Measurements from ENCODE around the gene FHAD1.

Gene FHAD1

DNA sequence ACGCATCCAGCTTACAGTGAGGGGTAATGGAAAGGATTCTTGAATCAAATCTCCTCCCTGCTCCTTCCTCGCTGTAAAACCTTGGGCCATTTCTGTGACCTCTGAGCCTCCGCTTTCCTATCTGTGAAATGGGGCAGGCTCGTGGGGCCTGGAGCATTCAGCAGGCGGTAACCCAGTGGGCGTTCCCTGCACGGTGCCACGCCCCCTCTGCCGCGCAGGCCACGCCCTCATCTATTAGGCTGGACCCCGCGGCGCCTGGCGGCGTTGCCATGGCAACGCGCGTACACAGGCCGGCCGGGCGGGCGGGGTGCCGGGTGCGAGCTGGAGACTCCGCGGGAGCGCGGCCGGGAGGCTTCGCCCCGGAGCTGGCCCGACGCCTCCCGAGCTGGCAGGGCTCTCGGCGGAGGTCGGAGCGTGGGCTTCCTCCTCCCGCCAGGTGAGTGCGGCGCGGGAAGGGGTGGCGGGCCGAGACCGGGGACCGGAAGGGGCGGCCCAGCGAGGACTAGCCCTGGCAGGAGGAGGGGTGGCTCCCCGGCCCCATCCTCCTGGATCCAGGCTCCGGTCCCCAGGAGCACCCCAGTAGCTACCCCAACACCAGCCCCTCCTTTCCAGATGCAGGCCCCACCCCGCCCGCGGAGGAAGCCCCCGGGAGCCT, at the start of gene FHAD1:
FHAD1 (plus strand) TSS at position 264 of the 655 bp plus-strand sequence. CDS start 4,562 bp downstream, outside the sequence.
- no peak for DNase-seq (ENCODE audit: low read depth, low spot score)

DNA sequence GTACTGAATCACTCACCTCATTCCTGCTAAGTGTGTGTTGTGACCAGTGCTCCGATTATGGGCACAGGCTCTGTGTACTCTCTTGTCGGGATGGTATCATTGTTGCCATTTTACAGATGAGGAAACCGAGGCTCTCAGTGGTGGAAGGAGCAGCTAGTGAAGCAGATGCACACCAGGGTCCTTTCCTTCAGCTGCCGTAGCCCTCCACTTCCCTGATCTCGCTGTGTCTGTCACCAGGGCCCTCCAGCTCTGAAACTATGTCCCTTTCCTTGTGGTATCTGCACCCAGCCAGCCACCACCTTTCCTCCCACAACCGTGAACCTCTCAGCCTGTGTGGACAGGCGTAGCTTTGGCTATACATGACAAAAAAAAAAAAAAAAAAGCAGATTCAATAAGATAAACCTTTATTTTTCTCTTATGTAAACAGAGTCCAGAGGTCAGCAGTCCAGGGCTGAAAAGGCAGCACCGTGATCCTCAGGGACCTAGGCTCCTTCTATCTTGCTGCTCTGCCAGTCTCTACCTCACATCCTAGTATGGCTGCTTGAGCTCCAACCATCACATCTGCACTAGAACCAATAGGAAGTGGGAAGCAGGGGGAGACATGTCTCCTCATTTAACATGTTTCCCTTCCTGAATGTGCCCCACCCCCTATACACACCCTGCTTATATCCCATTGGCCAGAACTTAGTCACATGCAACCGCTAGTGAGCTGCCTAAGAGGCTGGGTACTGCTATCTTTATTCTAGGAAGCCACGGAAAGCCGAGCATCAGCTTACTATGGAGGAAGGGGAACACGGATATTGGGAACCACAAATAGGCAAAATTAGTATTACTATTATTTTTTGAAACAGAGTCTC, 49.2 kb upstream of the FHAD1 start:
- no peak for DNase-seq (ENCODE audit: low read depth, low spot score)

DNA sequence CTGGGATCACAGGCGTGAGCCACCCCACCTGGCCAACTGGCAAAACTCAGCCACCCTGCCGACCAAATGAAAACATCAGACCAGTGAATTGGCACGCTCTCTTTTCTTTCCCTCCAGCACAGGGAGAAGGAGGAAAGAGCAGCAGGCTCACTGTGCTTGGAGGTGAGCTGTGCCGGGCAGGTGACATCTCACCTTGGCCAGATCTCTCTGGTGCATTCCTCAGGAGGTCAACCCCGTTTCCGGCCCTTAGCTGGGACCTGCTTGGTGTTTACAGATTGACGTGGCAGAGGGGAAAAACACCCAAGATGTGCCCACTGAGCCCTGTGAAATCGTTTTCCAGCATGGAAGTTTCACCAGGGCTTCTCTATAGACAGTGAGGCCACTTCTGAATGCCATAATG, 48.3 kb upstream of the FHAD1 start:
- DNase-seq (ENCODE audit: low read depth, low spot score), result no peak

DNA sequence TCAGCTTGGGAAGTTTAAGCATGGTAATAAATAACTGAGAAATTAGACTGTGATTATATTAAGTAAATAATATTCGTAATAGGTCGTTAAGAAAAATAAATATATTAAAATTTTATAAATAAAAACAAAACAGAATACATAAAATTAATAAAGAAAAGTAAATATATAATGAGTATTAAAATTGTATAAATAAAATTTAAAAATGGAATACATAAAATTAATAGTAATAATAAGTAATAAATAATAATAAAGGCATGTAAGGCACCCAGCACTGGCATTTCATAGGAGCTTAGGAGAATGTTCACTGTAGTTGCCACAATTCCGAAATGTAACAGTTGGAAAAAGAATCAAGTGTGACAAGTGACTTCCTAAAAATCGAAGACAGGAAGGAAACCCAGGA, 45.8 kb upstream of the FHAD1 start:
- DNase-seq (ENCODE audit: low read depth, low spot score), result no peak

DNA sequence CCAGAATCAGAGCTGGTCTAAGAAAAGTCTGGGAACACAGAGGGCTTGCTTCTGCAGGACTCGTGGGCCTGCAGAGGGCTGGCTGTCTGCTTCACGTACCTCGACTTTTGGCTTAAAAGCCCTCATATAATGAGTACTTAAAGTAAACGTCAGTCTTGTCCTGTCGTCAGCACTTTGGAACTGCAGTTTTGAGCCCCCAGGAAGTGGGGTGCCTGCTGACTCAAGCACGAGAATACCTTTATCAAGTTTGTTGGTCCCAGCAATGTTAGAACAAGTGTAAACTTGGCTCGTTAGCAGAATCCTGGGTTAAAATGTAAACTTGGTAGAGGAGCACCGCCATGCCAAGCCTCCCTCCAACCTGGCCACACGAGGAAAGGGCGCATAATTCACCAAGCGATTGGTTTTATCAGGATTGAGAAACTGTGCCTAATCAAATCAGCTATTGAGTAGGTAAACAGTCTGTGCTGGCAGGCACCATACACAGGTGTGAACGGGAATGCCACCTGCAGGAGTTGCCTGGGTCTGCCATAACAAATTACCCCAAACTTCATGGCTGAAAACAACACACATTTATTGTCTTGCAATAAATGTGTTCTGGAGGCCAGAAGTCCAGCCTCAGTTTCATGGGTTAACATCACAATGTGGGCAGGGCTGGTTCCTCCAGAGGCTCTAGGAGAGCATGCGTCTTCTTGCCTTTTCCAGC, 45.0 kb upstream of the FHAD1 start:
- DNase-seq (ENCODE audit: low read depth, low spot score), result no peak

DNA sequence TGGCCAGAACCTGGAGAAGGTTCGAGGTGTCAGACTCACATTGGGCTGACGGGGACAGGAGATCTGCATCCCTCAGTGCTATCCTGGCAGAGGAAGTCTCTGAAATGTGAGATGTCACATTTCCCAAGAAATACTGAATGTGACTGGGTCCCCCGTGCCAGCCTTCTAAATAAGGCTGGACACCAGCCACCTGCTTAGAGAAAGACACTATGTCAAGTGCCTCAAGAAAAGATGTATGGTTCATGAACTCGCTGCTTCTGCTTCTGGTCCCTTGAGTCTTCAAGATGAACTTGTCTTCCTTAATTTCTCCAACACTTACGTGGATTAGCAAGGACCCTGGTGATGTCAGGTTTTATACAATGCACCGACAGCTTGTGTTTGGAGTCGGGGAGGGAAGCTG, 42.1 kb upstream of the FHAD1 start:
- no peak for DNase-seq (ENCODE audit: low read depth, low spot score)

DNA sequence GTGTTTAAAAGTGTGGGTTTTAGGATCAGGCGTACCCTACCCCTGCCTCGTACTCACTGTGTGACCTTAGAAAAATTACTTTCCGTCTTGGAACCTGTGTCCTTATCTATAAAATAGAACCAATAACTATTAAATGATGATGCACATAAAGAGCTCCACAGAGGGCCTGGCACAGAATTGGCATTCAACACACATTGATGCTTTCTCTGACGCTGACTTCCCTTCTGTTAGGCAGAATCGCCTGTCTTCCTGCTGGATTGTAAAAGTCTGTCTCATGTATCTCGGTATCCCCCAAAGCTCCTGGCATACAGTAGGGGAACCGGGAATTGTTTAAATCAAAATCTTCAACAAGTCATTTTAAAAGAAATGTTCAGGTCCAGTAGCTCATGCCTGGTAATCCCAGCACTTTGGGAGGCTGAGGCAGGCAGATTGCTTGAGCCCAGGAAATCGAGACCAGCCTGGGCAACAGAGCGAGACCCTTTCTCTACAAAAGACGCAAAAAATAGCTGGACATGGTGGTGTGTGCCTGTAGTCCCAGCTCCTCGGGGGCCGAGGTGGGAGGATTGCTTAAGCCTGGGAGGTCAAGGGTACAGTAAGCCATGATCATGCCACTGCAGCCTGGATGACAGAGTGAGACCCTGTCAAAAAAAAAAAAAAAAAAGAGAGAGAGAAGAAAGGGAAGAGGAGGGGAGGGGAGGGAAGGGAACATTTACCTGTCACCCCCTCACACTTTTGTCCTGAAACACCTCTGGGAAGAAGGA, 41.3 kb upstream of the FHAD1 start:
- no peak for DNase-seq (ENCODE audit: low read depth, low spot score)

DNA sequence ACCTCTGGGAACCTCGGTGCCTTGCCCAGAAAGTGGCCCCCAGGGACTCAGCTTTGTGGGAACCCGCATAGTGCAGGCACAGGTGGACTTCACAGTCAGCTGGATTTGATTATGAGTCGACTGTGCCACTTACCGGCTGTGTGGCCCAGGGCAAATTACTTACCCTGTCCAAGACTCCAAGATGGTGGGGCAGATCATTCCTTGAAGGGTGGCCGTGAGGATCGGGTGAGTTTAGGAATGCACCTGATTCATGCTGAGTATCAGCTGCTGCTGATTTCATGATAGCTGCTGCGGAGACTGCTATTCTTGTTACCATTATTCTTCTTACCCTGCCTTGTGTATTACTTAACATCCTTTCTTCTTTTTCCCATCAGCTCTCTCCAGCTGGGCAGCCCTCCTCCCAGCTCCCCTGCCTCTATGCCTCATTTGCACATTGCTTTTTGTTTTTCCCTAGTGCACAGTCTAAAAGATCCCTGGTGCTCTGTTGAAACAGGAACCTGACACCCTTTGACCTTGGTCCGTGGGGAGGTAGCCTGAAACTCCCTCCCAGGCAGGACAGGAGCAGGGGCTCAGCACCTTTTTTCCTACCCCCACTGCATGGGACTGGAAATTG, 40.5 kb upstream of the FHAD1 start:
- no peak for DNase-seq (ENCODE audit: low read depth, low spot score)

DNA sequence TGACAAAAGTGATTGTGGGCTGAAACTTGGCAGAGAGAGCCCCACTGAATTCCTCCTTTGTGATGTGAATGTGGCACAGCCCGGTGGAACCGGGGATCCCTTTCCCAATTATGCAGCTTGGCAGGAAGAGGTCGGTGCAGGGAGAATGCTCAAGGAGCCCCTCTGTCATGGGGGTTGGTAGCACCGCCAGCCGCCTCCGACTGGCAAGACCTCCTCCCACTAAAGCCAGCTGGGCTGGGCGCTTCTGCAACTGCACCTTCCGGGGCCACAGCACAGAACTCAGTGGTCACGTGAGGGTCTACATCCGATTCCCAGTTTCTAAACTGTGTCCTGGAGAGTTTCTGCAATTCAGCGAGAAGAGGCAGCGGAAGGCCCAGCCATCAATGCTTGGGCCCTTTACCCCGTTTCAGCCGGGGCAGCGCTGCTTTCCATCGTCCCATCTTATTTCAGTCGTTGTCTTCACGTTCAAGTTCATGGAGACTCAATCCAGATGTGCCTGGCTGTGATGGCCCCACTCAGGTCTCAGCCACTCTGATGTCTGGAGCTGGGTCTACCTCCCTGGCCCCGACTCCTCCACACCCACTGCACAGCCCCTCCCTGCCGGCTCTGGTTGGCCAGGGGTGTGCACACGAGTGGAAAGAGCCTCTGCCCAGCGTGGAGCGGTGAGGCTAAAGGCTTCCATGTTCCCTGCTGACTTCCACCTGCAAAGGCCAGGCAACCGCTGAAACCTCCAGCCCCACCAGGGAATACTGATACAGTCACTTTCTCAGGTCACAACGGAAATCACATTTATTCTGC, 39.8 kb upstream of the FHAD1 start:
- DNase-seq (ENCODE audit: low read depth, low spot score), result no peak

DNA sequence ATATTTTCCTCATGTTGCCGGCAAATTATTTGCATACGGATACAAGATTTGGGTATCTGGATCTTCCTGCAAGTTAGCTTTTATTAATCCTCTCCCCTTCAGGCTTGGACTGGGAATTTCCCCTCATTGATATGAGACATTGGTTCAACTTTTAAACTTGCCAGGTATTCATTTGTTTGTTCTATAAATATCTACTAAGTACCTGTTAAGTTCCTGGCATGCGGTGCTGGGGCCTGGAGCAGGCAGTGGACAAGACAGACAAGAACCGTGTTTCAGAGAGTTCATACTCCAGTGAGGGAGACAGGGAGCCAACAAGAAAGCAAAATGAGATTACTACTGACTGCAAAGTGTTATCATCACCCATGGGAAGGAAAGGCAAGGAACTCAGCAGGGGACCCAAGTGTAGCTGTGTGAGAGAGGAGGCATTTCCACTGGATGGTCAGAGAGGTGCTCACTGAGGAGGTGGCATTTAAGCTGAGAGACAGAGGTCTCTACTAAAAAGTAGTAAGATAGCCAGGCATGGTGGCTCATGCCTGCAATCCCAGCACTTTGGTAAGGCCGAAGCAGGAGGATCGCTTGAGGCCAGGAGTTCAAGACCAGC, 39.1 kb upstream of the FHAD1 start:
- no peak for DNase-seq (ENCODE audit: low read depth, low spot score)

DNA sequence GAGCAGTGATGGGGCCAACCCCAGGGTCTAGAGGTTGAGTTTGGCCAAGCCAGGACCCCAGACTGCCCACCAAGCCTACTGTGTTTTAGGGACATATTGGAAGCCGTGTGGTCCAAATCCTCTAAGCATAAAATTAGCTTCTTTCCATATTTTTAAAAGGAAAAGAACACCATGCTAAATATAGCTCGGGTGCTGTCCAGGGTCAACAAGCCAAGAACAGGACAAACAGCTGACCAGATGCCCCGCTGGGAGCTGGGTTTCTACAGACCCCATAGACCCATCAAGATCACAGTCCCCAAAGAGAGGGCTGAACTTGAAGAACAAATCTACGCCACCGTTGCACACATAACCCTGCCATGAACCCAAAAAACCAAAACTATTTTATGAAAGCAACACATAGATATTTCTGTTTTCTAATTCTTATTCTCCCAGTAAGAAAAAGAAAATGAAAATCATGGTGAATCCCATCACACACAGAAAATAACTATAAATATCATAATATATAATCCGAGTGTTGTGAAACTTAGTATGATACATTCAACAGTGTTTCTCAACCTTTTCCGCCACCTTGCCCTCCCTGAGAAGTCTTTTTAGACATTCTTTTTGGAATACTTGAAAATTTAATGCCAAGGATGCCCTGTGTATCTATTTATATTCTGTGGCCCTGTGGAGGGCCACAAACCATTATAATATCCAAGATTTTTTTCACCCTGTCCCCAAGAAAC, 36.2 kb upstream of the FHAD1 start:
- no peak for DNase-seq (ENCODE audit: low read depth, low spot score)

DNA sequence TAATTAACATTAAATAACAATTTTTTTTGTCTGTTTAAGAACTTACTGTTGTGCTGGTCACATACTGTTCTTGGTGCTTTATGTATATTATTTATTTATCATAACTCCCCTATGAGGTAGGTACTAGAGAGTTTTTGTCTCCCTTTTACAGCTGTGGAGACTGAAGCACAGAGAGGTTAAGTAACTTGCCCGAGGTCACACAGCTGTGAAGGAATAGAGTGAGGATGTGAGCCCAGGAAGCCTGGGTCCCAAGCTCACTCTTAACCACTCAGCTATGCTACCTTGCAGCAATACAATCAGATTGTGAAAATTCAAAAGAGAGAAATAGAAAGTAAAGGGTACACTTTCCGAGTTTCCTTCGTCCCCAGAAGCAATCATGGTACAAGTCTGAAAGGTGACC, 35.6 kb upstream of the FHAD1 start:
- no peak for DNase-seq (ENCODE audit: low read depth, low spot score)

DNA sequence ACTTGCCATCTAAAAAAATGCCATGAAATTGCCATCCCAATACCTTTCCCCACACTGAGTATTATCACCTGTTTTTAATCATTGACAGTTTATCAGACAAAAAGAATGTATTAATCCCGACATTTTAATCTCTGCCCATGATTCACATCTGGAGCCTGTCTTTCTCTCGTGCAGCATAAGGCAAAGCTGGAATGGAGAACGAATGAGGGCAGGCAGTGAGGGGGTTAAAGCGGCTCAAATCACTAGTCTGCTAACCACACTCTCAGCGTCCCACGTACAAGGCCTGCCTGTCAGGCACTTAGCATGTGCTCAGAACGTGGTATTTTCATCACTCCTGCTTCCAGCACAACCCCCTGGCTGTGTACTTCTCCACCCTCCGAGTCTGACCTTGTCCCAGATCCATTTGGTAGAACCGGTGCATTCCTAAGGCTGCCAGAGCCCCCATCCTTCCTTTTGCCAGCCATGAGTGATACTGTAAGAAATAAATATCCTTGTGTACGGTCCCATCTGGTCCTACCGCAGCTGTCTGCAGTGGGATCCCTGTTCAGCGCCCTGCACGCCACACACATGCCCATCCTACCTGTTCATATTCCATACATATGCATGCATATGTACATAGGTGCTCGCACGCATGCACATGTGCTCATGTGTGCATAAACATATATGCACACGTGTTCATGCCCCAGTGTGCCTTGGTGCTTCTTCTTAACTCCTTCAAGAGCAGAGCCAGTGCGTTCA, 34.6 kb upstream of the FHAD1 start:
- DNase-seq (ENCODE audit: low read depth, low spot score), result no peak

DNA sequence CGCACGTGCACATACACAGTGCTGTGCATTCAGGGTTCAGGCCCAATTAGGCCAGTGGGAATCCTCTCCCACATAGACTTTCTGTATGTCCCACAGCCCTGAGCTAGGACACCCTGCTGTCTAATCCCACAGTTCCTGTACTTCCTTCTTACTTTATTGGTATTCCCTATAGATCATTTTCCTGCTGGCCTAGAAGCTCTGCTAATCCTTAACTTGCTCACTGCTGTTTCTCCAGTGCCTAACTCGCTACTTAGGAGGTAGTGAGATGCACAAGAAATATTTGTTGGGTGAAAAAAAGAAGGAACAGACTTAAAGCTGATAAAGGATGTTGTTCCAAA, 34.1 kb upstream of the FHAD1 start:
- DNase-seq (ENCODE audit: low read depth, low spot score), result no peak

DNA sequence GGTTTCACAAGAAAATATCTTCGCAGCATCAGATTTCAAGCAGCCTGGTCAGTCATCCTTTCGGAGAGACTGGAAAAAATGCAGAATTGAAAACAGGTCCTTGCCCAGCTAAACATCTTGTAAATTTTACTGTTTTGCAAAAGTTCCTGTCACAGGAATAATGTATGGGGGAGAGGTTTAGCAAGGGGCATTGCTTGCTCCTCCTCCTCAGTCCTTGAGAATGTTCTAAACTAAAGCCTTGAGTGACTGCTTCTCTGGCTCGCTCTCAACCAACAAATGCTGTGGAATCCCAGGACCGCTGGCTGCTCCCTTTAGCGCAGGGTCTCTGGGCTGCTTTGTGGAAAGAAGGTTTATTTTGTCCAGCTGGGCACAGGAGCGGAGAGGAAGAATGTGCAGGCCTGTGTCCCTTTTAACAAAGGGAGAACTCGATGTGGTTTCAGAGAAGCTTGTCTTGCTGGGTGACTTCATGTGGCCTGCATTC, 33.6 kb upstream of the FHAD1 start:
- no peak for DNase-seq (ENCODE audit: low read depth, low spot score)

DNA sequence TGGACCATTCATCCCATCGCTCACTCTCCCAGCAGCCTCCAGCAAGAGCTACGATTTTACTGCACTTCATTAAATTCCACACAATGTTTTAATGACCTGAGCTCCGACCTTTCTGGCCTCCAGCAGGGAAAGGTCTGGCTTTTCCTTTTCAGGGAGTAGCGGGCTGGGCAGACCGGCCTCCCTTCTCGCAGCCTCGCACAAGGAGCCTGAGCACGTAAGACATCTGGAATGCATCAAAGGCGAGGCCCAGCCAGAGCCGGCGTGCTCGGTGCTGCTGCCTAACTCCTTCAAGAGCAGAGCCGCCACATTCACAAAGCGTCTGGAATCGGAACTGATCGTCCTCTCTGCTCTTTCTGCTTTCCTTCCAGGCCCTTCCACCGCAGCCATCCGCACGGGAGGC, 32.5 kb upstream of the FHAD1 start:
- no peak for DNase-seq (ENCODE audit: low read depth, low spot score)

DNA sequence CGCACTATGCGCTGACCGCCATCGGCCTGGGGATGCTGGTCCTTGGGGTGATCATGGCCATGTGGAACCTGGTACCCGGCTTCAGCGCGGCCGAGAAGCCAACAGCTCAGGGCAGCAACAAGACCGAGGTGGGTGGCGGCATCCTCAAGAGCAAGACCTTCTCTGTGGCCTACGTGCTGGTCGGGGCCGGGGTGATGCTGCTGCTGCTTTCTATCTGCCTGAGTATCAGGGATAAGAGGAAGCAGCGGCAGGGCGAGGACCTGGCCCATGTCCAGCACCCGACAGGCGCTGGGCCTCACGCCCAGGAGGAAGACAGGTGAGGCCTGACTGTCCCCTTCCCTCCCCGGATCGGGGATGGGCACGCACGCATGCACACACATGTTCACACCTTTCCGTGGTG, 31.9 kb upstream of the FHAD1 start:
- DNase-seq (ENCODE audit: low read depth, low spot score), result no peak

DNA sequence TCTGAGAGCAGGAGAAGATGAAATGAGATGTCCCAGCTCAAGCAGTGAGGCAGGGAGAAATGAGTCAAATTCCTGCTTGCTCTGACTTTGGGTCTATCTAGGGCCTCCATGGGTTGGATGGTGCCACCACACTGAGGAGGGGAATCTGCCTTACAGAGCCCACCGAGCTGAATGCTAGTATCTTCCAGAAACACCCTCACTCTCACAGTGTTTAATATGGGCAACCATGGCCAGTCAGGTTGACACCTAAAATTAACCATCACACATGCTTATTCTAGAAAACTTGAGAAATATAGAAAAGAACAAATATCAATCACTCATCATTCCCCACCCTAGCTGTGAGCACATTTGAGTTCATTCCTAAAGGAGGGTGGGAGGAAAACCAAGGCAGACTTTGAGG, 29.4 kb upstream of the FHAD1 start:
- no peak for DNase-seq (ENCODE audit: low read depth, low spot score)
